HEK293 (cell line): ENCODE measurements around the gene MRPL21.

Experiments used
- ZNF473 ChIP-seq: fragments of 450-650 bp; formaldehyde crosslinking; IDR thresholded peaks from 2 replicates; pipeline ENCODE4 v1.5.1; 2017; ENCODE audit warnings: missing biosample characterization, missing genetic modification characterization
- ZNF560 ChIP-seq: fragments of 450-650 bp; formaldehyde crosslinking; IDR thresholded peaks from 2 replicates; pipeline ENCODE4 v1.5.1; 2017; ENCODE audit warnings: missing biosample characterization, missing genetic modification characterization, borderline replicate concordance

DNA sequence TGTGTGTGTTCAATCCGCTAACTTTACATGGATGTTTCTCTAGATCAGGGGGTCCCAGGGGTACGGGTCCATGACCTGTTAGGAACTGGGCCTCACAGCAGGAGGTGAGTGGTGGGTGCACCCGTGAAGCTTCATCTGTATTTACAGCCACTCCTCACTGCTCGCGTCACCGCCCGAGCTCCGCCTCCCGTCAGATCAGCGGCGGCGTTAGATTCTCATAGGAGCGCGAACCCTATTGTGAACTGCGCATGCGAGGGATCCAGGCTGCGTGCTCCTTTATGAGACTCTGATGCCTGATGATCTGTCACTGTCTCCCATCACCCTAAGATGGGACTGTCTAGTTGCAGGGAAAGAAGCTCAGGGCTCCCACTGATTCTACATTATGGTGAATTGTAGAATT lies 45.3 kb upstream of the MRPL21 start:
- no peak for TF ChIP-seq ZNF560 (tag by site-specific recombination)
- TF ChIP-seq ZNF473: no peak
